HEK293 (cell line): ENCODE measurements around the gene HOXC11.

Experiments
- AEBP2 ChIP-seq: fragments of 450-650 bp; formaldehyde crosslinking; IDR thresholded peaks from 2 replicates; pipeline ENCODE4 v1.5.1; 2016; ENCODE audit warnings: missing biosample characterization, missing genetic modification characterization, borderline replicate concordance
- BCL11B ChIP-seq: fragments of 450-650 bp; formaldehyde crosslinking; IDR thresholded peaks from 2 replicates; pipeline ENCODE4 v1.5.1; 2016; ENCODE audit warnings: low read depth, missing biosample characterization, missing genetic modification characterization
- EGR2 ChIP-seq: fragments of 450-650 bp; formaldehyde crosslinking; IDR thresholded peaks from 2 replicates; pipeline ENCODE4 v1.5.1; 2016; ENCODE audit warnings: low read depth, missing biosample characterization, missing genetic modification characterization
- KLF1 ChIP-seq: fragments of 450-650 bp; formaldehyde crosslinking; IDR thresholded peaks from 2 replicates; pipeline ENCODE4 v1.5.1; 2016; ENCODE audit warnings: missing biosample characterization, missing genetic modification characterization
- KLF8 ChIP-seq: fragments of 450-650 bp; formaldehyde crosslinking; IDR thresholded peaks from 2 replicates; pipeline ENCODE4 v1.5.1; 2016; ENCODE audit warnings: missing biosample characterization, missing genetic modification characterization
- MZF1 ChIP-seq: fragments of 450-650 bp; formaldehyde crosslinking; IDR thresholded peaks from 2 replicates; pipeline ENCODE4 v1.5.1; 2017; ENCODE audit warnings: missing biosample characterization, missing genetic modification characterization, borderline replicate concordance
- PRDM1 ChIP-seq: fragments of 450-650 bp; formaldehyde crosslinking; IDR thresholded peaks from 2 replicates; pipeline ENCODE4; 2016; ENCODE audit warnings: missing biosample characterization, missing genetic modification characterization
- REST ChIP-seq: fragments of 450-650 bp; formaldehyde crosslinking; IDR thresholded peaks from 2 replicates; pipeline ENCODE4 v1.5.1; 2016; ENCODE audit warnings: missing biosample characterization, missing genetic modification characterization
- SP3 ChIP-seq: fragments of 450-650 bp; formaldehyde crosslinking; IDR thresholded peaks from 2 replicates; pipeline ENCODE4 v1.5.1; 2016; ENCODE audit warnings: missing biosample characterization, missing genetic modification characterization
- YY1 ChIP-seq: fragments of 450-650 bp; formaldehyde crosslinking; IDR thresholded peaks from 2 replicates; pipeline ENCODE4 v1.5.1; 2018; ENCODE audit warnings: missing biosample characterization, missing genetic modification characterization
- YY2 ChIP-seq: fragments of 450-650 bp; formaldehyde crosslinking; IDR thresholded peaks from 2 replicates; pipeline ENCODE4 v1.5.1; 2016; ENCODE audit warnings: missing biosample characterization, missing genetic modification characterization
- ZBTB17 ChIP-seq: fragments of 450-650 bp; formaldehyde crosslinking; IDR thresholded peaks from 2 replicates; pipeline ENCODE4 v1.5.1; 2016; ENCODE audit warnings: missing biosample characterization, missing genetic modification characterization
- ZBTB8A ChIP-seq: fragments of 450-650 bp; formaldehyde crosslinking; IDR thresholded peaks from 2 replicates; pipeline ENCODE4 v1.5.1; 2016; ENCODE audit warnings: missing biosample characterization, missing genetic modification characterization
- ZIC2 ChIP-seq: fragments of 450-650 bp; formaldehyde crosslinking; IDR thresholded peaks from 2 replicates; pipeline ENCODE4 v1.5.1; 2016; ENCODE audit warnings: missing biosample characterization, missing genetic modification characterization
- ZNF140 ChIP-seq: fragments of 450-650 bp; formaldehyde crosslinking; IDR thresholded peaks from 2 replicates; pipeline ENCODE4 v1.5.1; 2016; ENCODE audit warnings: missing biosample characterization, missing genetic modification characterization
- ZNF16 ChIP-seq: fragments of 450-650 bp; formaldehyde crosslinking; IDR thresholded peaks from 2 replicates; pipeline ENCODE4 v1.5.1; 2016; ENCODE audit warnings: low read depth, missing biosample characterization, missing genetic modification characterization
- ZNF184 ChIP-seq: fragments of 450-650 bp; IDR thresholded peaks from 2 replicates; pipeline ENCODE4 v1.5.1; 2018; ENCODE audit warnings: missing biosample characterization, mild to moderate bottlenecking, missing genetic modification characterization
- ZNF2 ChIP-seq: fragments of 450-650 bp; formaldehyde crosslinking; IDR thresholded peaks from 2 replicates; pipeline ENCODE4 v1.5.1; 2016; ENCODE audit warnings: missing biosample characterization, missing genetic modification characterization
- ZNF211 ChIP-seq: fragments of 450-650 bp; formaldehyde crosslinking; IDR thresholded peaks from 2 replicates; pipeline ENCODE4 v1.5.1; 2016; ENCODE audit warnings: low read depth, missing biosample characterization, missing genetic modification characterization
- ZNF221 ChIP-seq: fragments of 450-650 bp; formaldehyde crosslinking; IDR thresholded peaks from 2 replicates; pipeline ENCODE4 v1.5.1; 2017; ENCODE audit warnings: missing biosample characterization, missing genetic modification characterization, borderline replicate concordance
- ZNF23 ChIP-seq: fragments of 450-650 bp; formaldehyde crosslinking; IDR thresholded peaks from 2 replicates; pipeline ENCODE4 v1.5.1; 2016; ENCODE audit warnings: missing biosample characterization, missing genetic modification characterization, borderline replicate concordance
- ZNF391 ChIP-seq: fragments of 450-650 bp; formaldehyde crosslinking; IDR thresholded peaks from 2 replicates; pipeline ENCODE4 v1.5.1; 2016; ENCODE audit warnings: low read depth, missing biosample characterization, missing genetic modification characterization, borderline replicate concordance
- ZNF433 ChIP-seq: fragments of 450-650 bp; formaldehyde crosslinking; IDR thresholded peaks from 2 replicates; pipeline ENCODE4 v1.5.1; 2016; ENCODE audit warnings: missing biosample characterization, missing genetic modification characterization, low read depth
- ZNF510 ChIP-seq: fragments of 450-650 bp; formaldehyde crosslinking; IDR thresholded peaks from 2 replicates; pipeline ENCODE4 v1.5.1; 2018; ENCODE audit warnings: mild to moderate bottlenecking, missing genetic modification characterization, missing biosample characterization; ENCODE audit not compliant: insufficient replicate concordance
- ZNF529 ChIP-seq: fragments of 450-650 bp; formaldehyde crosslinking; IDR thresholded peaks from 2 replicates; pipeline ENCODE4 v1.5.1; 2017; ENCODE audit warnings: missing genetic modification characterization, missing biosample characterization; ENCODE audit not compliant: insufficient replicate concordance
- ZNF555 ChIP-seq: fragments of 450-650 bp; formaldehyde crosslinking; conservative IDR thresholded peaks from 2 replicates; pipeline ENCODE4 v1.5.1; 2017; ENCODE audit warnings: missing biosample characterization, mild to moderate bottlenecking, missing genetic modification characterization, inconsistent platforms
- ZNF571 ChIP-seq: fragments of 450-650 bp; formaldehyde crosslinking; IDR thresholded peaks from 2 replicates; pipeline ENCODE4 v1.5.0; 2017; ENCODE audit warnings: missing biosample characterization, missing genetic modification characterization
- ZNF629 ChIP-seq: fragments of 450-650 bp; formaldehyde crosslinking; IDR thresholded peaks from 2 replicates; pipeline ENCODE4 v1.5.1; 2017; ENCODE audit warnings: missing biosample characterization, missing genetic modification characterization
- ZNF660 ChIP-seq: fragments of 450-650 bp; IDR thresholded peaks from 2 replicates; pipeline ENCODE4 v1.5.1; 2018; ENCODE audit warnings: missing biosample characterization, mild to moderate bottlenecking, missing genetic modification characterization
- ZNF707 ChIP-seq: fragments of 450-650 bp; formaldehyde crosslinking; IDR thresholded peaks from 2 replicates; pipeline ENCODE4 v1.5.1; 2016; ENCODE audit warnings: missing biosample characterization, missing genetic modification characterization
- ZNF747 ChIP-seq: fragments of 450-650 bp; formaldehyde crosslinking; IDR thresholded peaks from 2 replicates; pipeline ENCODE4 v1.5.1; 2016; ENCODE audit warnings: missing biosample characterization, missing genetic modification characterization
- ZNF76 ChIP-seq: fragments of 450-650 bp; formaldehyde crosslinking; IDR thresholded peaks from 2 replicates; pipeline ENCODE4; 2016; ENCODE audit warnings: low read depth, missing biosample characterization, missing genetic modification characterization, borderline replicate concordance
- ZNF791 ChIP-seq: fragments of 450-650 bp; formaldehyde crosslinking; IDR thresholded peaks from 2 replicates; pipeline ENCODE4 v1.5.1; 2016; ENCODE audit warnings: missing biosample characterization, missing genetic modification characterization
- ZNF843 ChIP-seq: fragments of 450-650 bp; formaldehyde crosslinking; IDR thresholded peaks from 2 replicates; pipeline ENCODE4 v1.5.1; 2016; ENCODE audit warnings: missing biosample characterization, missing genetic modification characterization

The HOXC11 gene

GRCh38 chr12:53973236-53974042 lies 513 bp downstream of the HOXC11 start (continued):
- TF ChIP-seq REST (tag by site-specific recombination) (no peak), ZNF2 (tag by site-specific recombination) (0 out of 2 replicates have a peak, but pooled peaks have one; percentile 20), EGR2 (tag by site-specific recombination) (peak; percentile 92), ZBTB8A (tag by site-specific recombination) (peak; percentile 68), ZBTB17 (tag by site-specific recombination) (peak; percentile 75), ZNF529 (tag by site-specific recombination) (no peak), ZNF76 (tag by site-specific recombination) (no peak), ZNF571 (tag by site-specific recombination) (no peak), BCL11B (tag by site-specific recombination) (no peak), ZNF211 (no peak), ZNF629 (tag by site-specific recombination) (no peak), ZNF140 (tag by site-specific recombination) (no peak), ZNF221 (no peak), KLF8 (tag by site-specific recombination) (peak; percentile 65; the same call in 1 of the 2 replicates), ZNF23 (tag by site-specific recombination) (no peak), ZNF707 (tag by site-specific recombination) (no peak), ZNF16 (tag by site-specific recombination) (no peak), ZNF747 (tag by site-specific recombination) (no peak), MZF1 (no peak), ZNF660 (tag by site-specific recombination) (peak; percentile 41; the same call in 1 of the 2 replicates), ZNF791 (tag by site-specific recombination) (no peak), PRDM1 (tag by site-specific recombination) (no peak), ZNF391 (tag by site-specific recombination) (no peak), ZNF184 (tag by site-specific recombination) (no peak), ZNF433 (tag by site-specific recombination) (no peak), ZNF843 (tag by site-specific recombination) (no peak), ZNF555 (tag by site-specific recombination) (no peak), YY1 (tag by site-specific recombination) (no peak), ZIC2 (tag by site-specific recombination) (peak; percentile 88), KLF1 (tag by site-specific recombination) (peak; percentile 38; the same call in 1 of the 2 replicates), ZNF510 (tag by site-specific recombination) (no peak), SP3 (peak; percentile 67), AEBP2 (tag by site-specific recombination) (no peak), YY2 (tag by site-specific recombination) (no peak)
